WTC11 (cell line): ENCODE measurements around the gene PIGP. TPM values are rescaled to one million over a fixed set of nuclear protein-coding genes. Genes with fewer than 3 reads are reported as not detected.

Experiments
- ATAC-seq: fragments of 200-7000 bp; cut with Tn5 transposase; 2 replicates; pipeline ENCODE4 v1.10.0; 2021; ENCODE audit warnings: mild to moderate bottlenecking, moderate library complexity
- CTCF ChIA-PET: fragments of 300-600 bp; sonication (Branson Sonifier 250); formaldehyde crosslinking; loops from one replicate; lab custom pipeline; 2021; ENCODE audit warnings: antibody characterized with exemption; lab: Charles Lee
- POLR2A ChIA-PET: fragments of 350-600 bp; sonication (Branson Sonifier 250); formaldehyde crosslinking; loops from one replicate; lab custom pipeline; 2021; ENCODE audit warnings: antibody characterized with exemption; lab: Charles Lee
- DNase-seq: peaks from one replicate; pipeline ENCODE4 v3.0.0; 2021; ENCODE audit warnings: low spot score
- H3K27ac Mint-ChIP-seq: 2 replicates; pipeline ENCODE4 v1.8.0; 2021; ENCODE audit warnings: mixed read lengths
- H3K27me3 Mint-ChIP-seq: 2 replicates; pipeline ENCODE4 v1.8.0; 2021; ENCODE audit warnings: low read depth, mild to moderate bottlenecking, moderate library complexity, mixed read lengths
- H3K36me3 Mint-ChIP-seq: 2 replicates; pipeline ENCODE4 v1.8.0; 2021; ENCODE audit warnings: mixed read lengths
- H3K4me1 Mint-ChIP-seq: 2 replicates; pipeline ENCODE4 v1.8.0; 2022; ENCODE audit warnings: mixed read lengths
- H3K4me3 Mint-ChIP-seq: 2 replicates; pipeline ENCODE4 v1.8.0; 2021; ENCODE audit warnings: mild to moderate bottlenecking, moderate library complexity, mixed read lengths
- H3K9me3 Mint-ChIP-seq: 2 replicates; pipeline ENCODE4 v1.8.0; 2021; ENCODE audit warnings: mixed read lengths
- ESRRA ChIP-seq: sonication (generic); formaldehyde crosslinking; IDR thresholded peaks from 2 replicates; pipeline ENCODE4 v1.8.1; 2022; ENCODE audit warnings: mild to moderate bottlenecking, missing genetic modification reagents, borderline replicate concordance
- FOXK1 ChIP-seq: sonication (generic); formaldehyde crosslinking; IDR thresholded peaks from 2 replicates; pipeline ENCODE4 v1.8.0; 2022; ENCODE audit warnings: mild to moderate bottlenecking, moderate library complexity, missing genetic modification reagents
- GTF2I ChIP-seq: fragments of 250-450 bp; sonication (Bioruptor Pico); conservative IDR thresholded peaks from 2 replicates; pipeline ENCODE4 v1.4.0; 2021; ENCODE audit warnings: mild to moderate bottlenecking
- IRF2 ChIP-seq: sonication (generic); formaldehyde crosslinking; IDR thresholded peaks from 2 replicates; pipeline ENCODE4 v1.8.0; 2022; ENCODE audit warnings: low read depth, missing genetic modification reagents, borderline replicate concordance
- JUN ChIP-seq: sonication (generic); formaldehyde crosslinking; IDR thresholded peaks from 2 replicates; pipeline ENCODE4 v1.8.0; 2023; ENCODE audit warnings: mild to moderate bottlenecking, missing genetic modification reagents
- MXD4 ChIP-seq: fragments of 250-450 bp; sonication (Bioruptor Pico); IDR thresholded peaks from 2 replicates; pipeline ENCODE4 v1.8.0; 2021; ENCODE audit warnings: mild to moderate bottlenecking, moderate library complexity, borderline replicate concordance
- NFATC4 ChIP-seq: fragments of 250-450 bp; sonication (Bioruptor Pico); IDR thresholded peaks from 2 replicates; pipeline ENCODE4 v1.9.0; 2021; ENCODE audit warnings: mild to moderate bottlenecking
- NFE2L1 ChIP-seq: sonication (generic); formaldehyde crosslinking; IDR thresholded peaks from 2 replicates; pipeline ENCODE4 v1.8.1; 2023; ENCODE audit warnings: missing genetic modification reagents
- NR1H2 ChIP-seq: sonication (generic); formaldehyde crosslinking; IDR thresholded peaks from 2 replicates; pipeline ENCODE4 v1.9.0; 2021; ENCODE audit warnings: mild to moderate bottlenecking, moderate library complexity, missing genetic modification reagents
- NR3C1 ChIP-seq: sonication (generic); formaldehyde crosslinking; conservative IDR thresholded peaks from 2 replicates; pipeline ENCODE4 v1.8.1; 2023; ENCODE audit warnings: low read depth, mild to moderate bottlenecking, missing genetic modification reagents
- TEAD1 ChIP-seq: sonication (generic); formaldehyde crosslinking; IDR thresholded peaks from 2 replicates; pipeline ENCODE4 v1.8.0; 2022; ENCODE audit warnings: mild to moderate bottlenecking, missing genetic modification reagents
- ZBTB21 ChIP-seq: sonication (generic); formaldehyde crosslinking; IDR thresholded peaks from 2 replicates; pipeline ENCODE4 v1.8.1; 2023; ENCODE audit warnings: mild to moderate bottlenecking, missing genetic modification reagents, borderline replicate concordance
- total RNA-seq: library from RNA; stranded (reverse); gene quantifications from 3 replicates; pipeline ENCODE4 v1.2.3, GENCODE V29; 2021
- TF ChIP-seq, protein P1 (sequence below): sonication (generic); formaldehyde crosslinking; conservative IDR thresholded peaks from 2 replicates; pipeline ENCODE4 v1.8.1; 2022; ENCODE audit warnings: mild to moderate bottlenecking, missing genetic modification reagents
- TF ChIP-seq, protein P2 (sequence below): fragments of 250-450 bp; sonication (Bioruptor Pico); conservative IDR thresholded peaks from 2 replicates; pipeline ENCODE4 v1.9.0; 2021; ENCODE audit warnings: mild to moderate bottlenecking
- TF ChIP-seq, protein P3 (sequence below): sonication (generic); formaldehyde crosslinking; IDR thresholded peaks from 2 replicates; pipeline ENCODE4 v1.8.1; 2023; ENCODE audit warnings: mild to moderate bottlenecking, missing genetic modification reagents, moderate library complexity
- TF ChIP-seq, protein P4 (sequence below): sonication (generic); formaldehyde crosslinking; IDR thresholded peaks from 2 replicates; pipeline ENCODE4 v1.8.1; 2023; ENCODE audit warnings: mild to moderate bottlenecking, missing genetic modification reagents
- TF ChIP-seq, protein P5 (sequence below): sonication (generic); formaldehyde crosslinking; IDR thresholded peaks from 2 replicates; pipeline ENCODE4 v1.8.1; 2022; ENCODE audit warnings: mild to moderate bottlenecking, moderate library complexity, missing genetic modification reagents
- TF ChIP-seq, protein P6 (sequence below): sonication (generic); formaldehyde crosslinking; IDR thresholded peaks from 2 replicates; pipeline ENCODE4 v1.8.1; 2022; ENCODE audit warnings: mild to moderate bottlenecking, missing genetic modification reagents, moderate library complexity, borderline replicate concordance
- TF ChIP-seq, protein P7 (sequence below): sonication (generic); formaldehyde crosslinking; IDR thresholded peaks from 2 replicates; pipeline ENCODE4 v1.8.1; 2023; ENCODE audit warnings: mild to moderate bottlenecking, moderate library complexity, missing genetic modification reagents

Gene PIGP
- total RNA-seq, 1 experiment from 2014 or later = 10.9 TPM

DNA sequence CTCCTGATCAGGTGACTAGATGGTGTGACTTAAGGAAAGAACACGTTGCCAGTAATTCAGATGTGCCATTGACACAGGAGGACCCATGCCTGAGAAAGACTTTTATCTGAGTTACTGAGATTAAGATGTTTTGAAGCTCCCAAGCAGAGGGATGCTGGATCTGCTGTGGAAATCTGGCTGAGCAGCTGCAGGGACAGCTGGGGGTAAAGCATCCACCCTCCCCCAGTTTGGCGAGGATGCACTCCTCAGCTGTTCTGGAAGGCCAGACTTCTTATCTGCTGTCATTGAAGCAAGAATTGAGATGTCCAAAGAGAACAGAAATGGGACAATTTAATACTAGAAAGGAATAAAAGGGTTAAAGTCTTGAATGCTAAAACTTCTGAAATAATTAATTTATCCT lies 25.9 kb upstream of the PIGP start:
- CTCF ChIA-PET = interaction anchor here (1.6 kb wide), 1 partner anchor 122 kb away, joined by 5 read pairs; no protein-coding TSS in a partner anchor

DNA sequence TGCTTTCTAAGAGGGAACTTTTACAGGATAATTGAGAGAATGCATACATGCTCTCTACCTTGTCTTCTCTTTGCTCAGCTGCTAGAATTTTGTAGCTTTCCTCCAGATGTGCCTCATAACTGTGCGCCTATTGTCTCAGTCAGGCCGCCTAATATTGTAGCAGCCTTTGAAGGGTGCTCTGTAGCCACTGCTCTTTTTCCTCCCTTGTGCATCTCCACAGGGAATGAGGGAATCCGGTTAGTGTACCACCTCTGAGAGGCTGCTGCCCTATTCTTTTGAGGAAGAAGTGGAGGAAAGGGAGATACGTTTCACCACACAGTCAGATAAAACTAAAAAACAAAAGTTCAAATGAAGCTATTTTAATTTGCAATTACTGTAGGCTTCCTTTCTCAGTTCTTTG lies 22.9 kb upstream of the PIGP start:
- Mint-ChIP-seq H3K36me3 (no peaks in the 10 kb centered on the region), H3K27me3 (no peaks in the 10 kb centered on the region), H3K4me3 (no peak overlapping the region), H3K27ac (no peak overlapping the region), H3K9me3 (no peaks in the 10 kb centered on the region), H3K4me1 (no peaks in the 10 kb centered on the region)
- ATAC-seq (no peak), DNase-seq (no peak)
- TF ChIP-seq GTF2I = no peak
- POLR2A ChIA-PET = no interaction called here
- CTCF ChIA-PET = interaction anchor here (1.3 kb wide), 1 partner anchor 119 kb away, joined by 4 read pairs; no protein-coding TSS in a partner anchor

More for the DNA sequence above, 25.9 kb upstream of the PIGP start:
- no peaks in the 10 kb centered on the region for H3K27me3 Mint-ChIP-seq
- TF ChIP-seq NFATC4 (no peak), TEAD1 (CRISPR knock-in tag) (no peak), IRF2 (CRISPR knock-in tag) (no peak), FOXK1 (no peak), MXD4 (CRISPR knock-in tag) (no peak), ZBTB21 (CRISPR knock-in tag) (no peak), NR3C1 (CRISPR knock-in tag) (no peak), JUN (no peak)
- TF ChIP-seq, protein P1, sequence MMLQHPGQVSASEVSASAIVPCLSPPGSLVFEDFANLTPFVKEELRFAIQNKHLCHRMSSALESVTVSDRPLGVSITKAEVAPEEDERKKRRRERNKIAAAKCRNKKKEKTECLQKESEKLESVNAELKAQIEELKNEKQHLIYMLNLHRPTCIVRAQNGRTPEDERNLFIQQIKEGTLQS (CRISPR knock-in tag) = no peak
- TF ChIP-seq, protein P2, sequence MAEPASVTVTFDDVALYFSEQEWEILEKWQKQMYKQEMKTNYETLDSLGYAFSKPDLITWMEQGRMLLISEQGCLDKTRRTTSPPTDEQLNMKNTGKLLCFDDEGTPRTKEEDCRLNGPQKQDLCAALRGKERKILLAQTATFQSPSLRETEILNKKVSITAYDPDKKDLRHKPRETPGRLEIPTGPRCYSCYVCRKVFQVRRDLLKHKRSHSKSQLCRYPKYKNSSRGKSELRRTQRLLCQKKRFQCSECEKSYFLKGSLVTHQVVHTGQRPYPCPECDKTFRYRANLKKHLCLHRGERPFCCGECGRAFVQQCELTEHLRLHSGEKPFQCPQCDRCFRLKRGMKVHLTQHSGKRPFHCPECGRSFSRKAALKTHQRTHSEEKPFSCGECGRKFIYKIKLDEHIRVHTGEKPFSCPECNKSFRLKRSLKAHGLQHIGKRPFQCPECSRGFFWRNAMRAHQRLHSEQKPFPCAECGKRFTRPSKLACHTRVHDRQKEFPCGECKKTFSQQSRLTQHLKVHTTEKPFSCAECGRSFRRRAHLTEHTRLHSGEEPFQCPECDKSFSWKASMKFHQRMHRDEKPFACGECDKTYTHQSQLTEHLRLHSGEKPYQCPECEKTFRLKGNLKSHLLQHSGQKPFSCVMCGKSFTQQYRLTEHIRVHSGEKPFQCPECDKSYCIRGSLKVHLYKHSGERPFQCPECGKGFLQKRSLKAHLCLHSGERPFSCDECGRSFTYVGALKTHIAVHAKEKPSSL (CRISPR knock-in tag) = no peak
- no peak overlapping the region for H3K27ac Mint-ChIP-seq
- ATAC-seq = no peak
- no peak for DNase-seq
- H3K4me3 Mint-ChIP-seq = no peak overlapping the region
- no peaks in the 10 kb centered on the region for H3K36me3 Mint-ChIP-seq
- POLR2A ChIA-PET = no interaction called here
- H3K4me1 Mint-ChIP-seq = no peaks in the 10 kb centered on the region
- H3K9me3 Mint-ChIP-seq = no peaks in the 10 kb centered on the region

DNA sequence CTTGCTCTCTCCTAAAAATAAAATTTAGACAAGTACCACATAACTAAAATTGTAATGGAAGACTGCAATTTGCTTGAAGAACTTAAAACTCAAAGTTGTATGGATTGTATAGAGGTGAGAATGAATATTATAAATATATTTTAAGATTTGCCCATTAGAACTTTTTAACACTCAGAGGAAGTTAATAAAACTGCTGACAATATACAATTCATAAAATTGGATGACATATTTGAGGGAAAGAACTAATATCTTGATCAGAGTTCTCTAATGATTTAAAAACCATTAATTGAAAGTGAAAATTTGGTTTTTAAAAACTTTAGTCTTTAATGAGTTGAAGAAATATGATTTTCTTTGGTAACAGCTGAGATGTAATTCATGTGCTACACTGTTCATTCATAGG lies 21.1 kb upstream of the PIGP start:
- DNase-seq = no peak
- Mint-ChIP-seq H3K9me3 (no peaks in the 10 kb centered on the region), H3K27ac (no peak overlapping the region), H3K4me1 (no peaks in the 10 kb centered on the region), H3K36me3 (no peaks in the 10 kb centered on the region), H3K4me3 (no peak overlapping the region), H3K27me3 (no peaks in the 10 kb centered on the region)
- no peak for ATAC-seq
- POLR2A ChIA-PET = no interaction called here
- TF ChIP-seq, protein P3, sequence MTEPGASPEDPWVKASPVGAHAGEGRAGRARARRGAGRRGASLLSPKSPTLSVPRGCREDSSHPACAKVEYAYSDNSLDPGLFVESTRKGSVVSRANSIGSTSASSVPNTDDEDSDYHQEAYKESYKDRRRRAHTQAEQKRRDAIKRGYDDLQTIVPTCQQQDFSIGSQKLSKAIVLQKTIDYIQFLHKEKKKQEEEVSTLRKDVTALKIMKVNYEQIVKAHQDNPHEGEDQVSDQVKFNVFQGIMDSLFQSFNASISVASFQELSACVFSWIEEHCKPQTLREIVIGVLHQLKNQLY (CRISPR knock-in tag) = no peak
- TF ChIP-seq, protein P4, sequence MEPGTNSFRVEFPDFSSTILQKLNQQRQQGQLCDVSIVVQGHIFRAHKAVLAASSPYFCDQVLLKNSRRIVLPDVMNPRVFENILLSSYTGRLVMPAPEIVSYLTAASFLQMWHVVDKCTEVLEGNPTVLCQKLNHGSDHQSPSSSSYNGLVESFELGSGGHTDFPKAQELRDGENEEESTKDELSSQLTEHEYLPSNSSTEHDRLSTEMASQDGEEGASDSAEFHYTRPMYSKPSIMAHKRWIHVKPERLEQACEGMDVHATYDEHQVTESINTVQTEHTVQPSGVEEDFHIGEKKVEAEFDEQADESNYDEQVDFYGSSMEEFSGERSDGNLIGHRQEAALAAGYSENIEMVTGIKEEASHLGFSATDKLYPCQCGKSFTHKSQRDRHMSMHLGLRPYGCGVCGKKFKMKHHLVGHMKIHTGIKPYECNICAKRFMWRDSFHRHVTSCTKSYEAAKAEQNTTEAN = no peak
- TF ChIP-seq, protein P5, sequence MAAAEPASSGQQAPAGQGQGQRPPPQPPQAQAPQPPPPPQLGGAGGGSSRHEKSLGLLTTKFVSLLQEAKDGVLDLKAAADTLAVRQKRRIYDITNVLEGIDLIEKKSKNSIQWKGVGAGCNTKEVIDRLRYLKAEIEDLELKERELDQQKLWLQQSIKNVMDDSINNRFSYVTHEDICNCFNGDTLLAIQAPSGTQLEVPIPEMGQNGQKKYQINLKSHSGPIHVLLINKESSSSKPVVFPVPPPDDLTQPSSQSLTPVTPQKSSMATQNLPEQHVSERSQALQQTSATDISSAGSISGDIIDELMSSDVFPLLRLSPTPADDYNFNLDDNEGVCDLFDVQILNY (CRISPR knock-in tag) = no peak
- no peak for TF ChIP-seq ESRRA (CRISPR knock-in tag)
- TF ChIP-seq NR1H2 (CRISPR knock-in tag) = no peak
- TF ChIP-seq NFE2L1 (CRISPR knock-in tag) = no peak
- TF ChIP-seq, protein P6, sequence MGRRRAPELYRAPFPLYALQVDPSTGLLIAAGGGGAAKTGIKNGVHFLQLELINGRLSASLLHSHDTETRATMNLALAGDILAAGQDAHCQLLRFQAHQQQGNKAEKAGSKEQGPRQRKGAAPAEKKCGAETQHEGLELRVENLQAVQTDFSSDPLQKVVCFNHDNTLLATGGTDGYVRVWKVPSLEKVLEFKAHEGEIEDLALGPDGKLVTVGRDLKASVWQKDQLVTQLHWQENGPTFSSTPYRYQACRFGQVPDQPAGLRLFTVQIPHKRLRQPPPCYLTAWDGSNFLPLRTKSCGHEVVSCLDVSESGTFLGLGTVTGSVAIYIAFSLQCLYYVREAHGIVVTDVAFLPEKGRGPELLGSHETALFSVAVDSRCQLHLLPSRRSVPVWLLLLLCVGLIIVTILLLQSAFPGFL (CRISPR knock-in tag) = no peak
- TF ChIP-seq, protein P7, sequence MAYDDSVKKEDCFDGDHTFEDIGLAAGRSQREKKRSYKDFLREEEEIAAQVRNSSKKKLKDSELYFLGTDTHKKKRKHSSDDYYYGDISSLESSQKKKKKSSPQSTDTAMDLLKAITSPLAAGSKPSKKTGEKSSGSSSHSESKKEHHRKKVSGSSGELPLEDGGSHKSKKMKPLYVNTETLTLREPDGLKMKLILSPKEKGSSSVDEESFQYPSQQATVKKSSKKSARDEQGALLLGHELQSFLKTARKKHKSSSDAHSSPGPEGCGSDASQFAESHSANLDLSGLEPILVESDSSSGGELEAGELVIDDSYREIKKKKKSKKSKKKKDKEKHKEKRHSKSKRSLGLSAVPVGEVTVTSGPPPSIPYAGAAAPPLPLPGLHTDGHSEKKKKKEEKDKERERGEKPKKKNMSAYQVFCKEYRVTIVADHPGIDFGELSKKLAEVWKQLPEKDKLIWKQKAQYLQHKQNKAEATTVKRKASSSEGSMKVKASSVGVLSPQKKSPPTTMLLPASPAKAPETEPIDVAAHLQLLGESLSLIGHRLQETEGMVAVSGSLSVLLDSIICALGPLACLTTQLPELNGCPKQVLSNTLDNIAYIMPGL (CRISPR knock-in tag) = no peak
- CTCF ChIA-PET = no interaction called here
